Uterus (tissue), 2 donors: ENCODE data around the gene SAP30L.

Experiments used
- POLR2A ChIP-seq, 2 donors: fragments of 450-650 bp; IDR thresholded peaks; one replicate each; pipeline ENCODE4 v1.6.1; 2016; ENCODE audit warnings: antibody characterized with exemption in 2 of 2, mild to moderate bottlenecking in 1 of 2, moderate library complexity in 1 of 2
- TF ChIP-seq, protein P1 (sequence below), 4 experiments: fragments of 200-600 bp in 2 of 4; fragments of 450-650 bp in 2 of 4; sonication (generic) in 2 of 4; IDR thresholded peaks; one replicate each; pipeline ENCODE4 v1.5.1; 2016 to 2019; ENCODE audit warnings: antibody characterized with exemption in 4 of 4, mild to moderate bottlenecking in 2 of 4, moderate library complexity in 1 of 4

DNA sequence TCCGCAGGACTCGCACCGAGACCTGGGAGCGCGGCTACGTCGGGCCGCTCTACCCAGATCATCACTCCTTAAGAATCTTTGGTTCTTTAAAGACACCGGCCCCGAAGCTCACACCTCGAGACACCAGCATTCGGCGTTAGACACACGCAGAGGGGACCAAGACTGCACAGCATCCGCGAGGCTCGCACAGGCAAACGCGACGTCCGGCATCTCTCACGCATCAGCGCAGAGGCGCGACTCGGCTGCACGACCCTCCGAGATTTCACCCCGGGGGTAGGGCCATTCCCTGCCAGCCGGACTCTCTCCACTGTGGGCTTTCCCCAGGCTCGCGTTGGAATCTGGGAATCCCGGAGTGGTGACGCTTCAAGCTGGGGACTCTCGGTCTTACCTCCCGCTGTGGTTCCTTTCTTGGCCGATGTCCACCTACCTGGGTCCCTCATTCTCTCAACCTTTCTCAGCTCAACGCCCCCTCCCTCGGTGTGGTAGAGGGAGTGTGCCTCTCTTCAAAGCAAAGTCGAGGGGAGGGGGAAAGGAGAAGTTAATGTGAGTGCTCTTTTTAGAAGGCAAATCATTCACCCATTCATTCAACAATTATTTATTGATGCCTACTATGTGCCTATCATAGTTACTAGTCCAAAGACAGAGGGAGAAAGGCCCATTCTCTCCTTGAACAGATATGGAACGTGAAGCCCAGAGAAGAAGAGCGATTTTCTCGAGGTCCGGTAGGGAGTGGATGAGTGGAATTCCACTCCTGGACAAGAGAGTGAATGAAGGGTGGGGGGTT is 33.6 kb downstream of the SAP30L start:
- TF ChIP-seq, protein P1, sequence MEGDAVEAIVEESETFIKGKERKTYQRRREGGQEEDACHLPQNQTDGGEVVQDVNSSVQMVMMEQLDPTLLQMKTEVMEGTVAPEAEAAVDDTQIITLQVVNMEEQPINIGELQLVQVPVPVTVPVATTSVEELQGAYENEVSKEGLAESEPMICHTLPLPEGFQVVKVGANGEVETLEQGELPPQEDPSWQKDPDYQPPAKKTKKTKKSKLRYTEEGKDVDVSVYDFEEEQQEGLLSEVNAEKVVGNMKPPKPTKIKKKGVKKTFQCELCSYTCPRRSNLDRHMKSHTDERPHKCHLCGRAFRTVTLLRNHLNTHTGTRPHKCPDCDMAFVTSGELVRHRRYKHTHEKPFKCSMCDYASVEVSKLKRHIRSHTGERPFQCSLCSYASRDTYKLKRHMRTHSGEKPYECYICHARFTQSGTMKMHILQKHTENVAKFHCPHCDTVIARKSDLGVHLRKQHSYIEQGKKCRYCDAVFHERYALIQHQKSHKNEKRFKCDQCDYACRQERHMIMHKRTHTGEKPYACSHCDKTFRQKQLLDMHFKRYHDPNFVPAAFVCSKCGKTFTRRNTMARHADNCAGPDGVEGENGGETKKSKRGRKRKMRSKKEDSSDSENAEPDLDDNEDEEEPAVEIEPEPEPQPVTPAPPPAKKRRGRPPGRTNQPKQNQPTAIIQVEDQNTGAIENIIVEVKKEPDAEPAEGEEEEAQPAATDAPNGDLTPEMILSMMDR (IDR thresholded peaks at IDR 0.05): no peak
- TF ChIP-seq POLR2A (IDR thresholded peaks at IDR 0.05): no peak
